Kidney epithelial cell (primary cell): ENCODE data around the gene PI4KA. TPM values are rescaled to one million over a fixed set of nuclear protein-coding genes. Genes with fewer than 3 reads are reported as not detected.
"Not testable (repeated sequence)": the region's sequence is repeated elsewhere in the genome, so short reads cannot be mapped to it uniquely, and the experiment has no call there.

Experiments
- DNase-seq: peaks from one replicate; pipeline ENCODE4 v3.0.0-alpha.2; 2010; ENCODE audit warnings: low read depth
- H3K27me3 ChIP-seq: 2 replicates; pipeline ENCODE4 v1.6.0; 2011; ENCODE audit warnings: low read length; ENCODE audit not compliant: control insufficient read depth, insufficient read depth
- H3K36me3 ChIP-seq: 2 replicates; pipeline ENCODE4 v1.5.1; 2011; ENCODE audit warnings: low read length; ENCODE audit not compliant: control insufficient read depth, insufficient read depth
- H3K4me3 ChIP-seq: 2 replicates; pipeline ENCODE4 v1.5.1; 2011; ENCODE audit warnings: low read depth, mild to moderate bottlenecking, control low read depth, low read length
- CTCF ChIP-seq: IDR thresholded peaks from 2 replicates; pipeline ENCODE4 v1.5.1; 2011; ENCODE audit warnings: mild to moderate bottlenecking, moderate library complexity, low read length, control low read depth, inconsistent platforms; ENCODE audit not compliant: insufficient read depth, poor library complexity, severe bottlenecking
- total RNA-seq: library from RNA; depleted of rRNA; stranded (reverse); fragments of >200 nt; gene quantifications from 2 replicates; pipeline ENCODE4 v1.2.3, GENCODE V29; 2015

The PI4KA gene
- total RNA-seq, 1 donor from 2014 or later: 50.6 TPM

GRCh38 chr22:20702175-20702545 lies 156.5 kb downstream of the PI4KA start:
- not testable (repeated sequence) for H3K36me3 ChIP-seq, DNase-seq, H3K27me3 ChIP-seq
- H3K4me3 ChIP-seq: peak overlapping the region; percentile 51

- H3K36me3 ChIP-seq, H3K27me3 ChIP-seq, DNase-seq: not testable (repeated sequence)
- peak overlapping the region; percentile 31 for H3K4me3 ChIP-seq
These were observed 156.9 kb downstream of the PI4KA start for GRCh38 chr22:20701680-20702136.

- not testable (repeated sequence) for H3K27me3 ChIP-seq, H3K4me3 ChIP-seq, DNase-seq, H3K36me3 ChIP-seq
These were observed 158.3 kb downstream of the PI4KA start for GRCh38 chr22:20700347-20700746.

GRCh38 chr22:20699856-20700255 lies 158.8 kb downstream of the PI4KA start:
- not testable (repeated sequence) for H3K27me3 ChIP-seq, DNase-seq, H3K4me3 ChIP-seq, H3K36me3 ChIP-seq

- H3K27me3 ChIP-seq: not testable (repeated sequence)
- peak; percentile 42 for TF ChIP-seq CTCF
These were observed 161.0 kb downstream of the PI4KA start for GRCh38 chr22:20697481-20698113.

GRCh38 chr22:20696056-20696455 lies 162.6 kb downstream of the PI4KA start:
- not testable (repeated sequence) for DNase-seq, H3K4me3 ChIP-seq, H3K36me3 ChIP-seq, H3K27me3 ChIP-seq

More at GRCh38 chr22:20697481-20698113, 161.0 kb downstream of the PI4KA start:
- peak; percentile 38 for DNase-seq
- H3K4me3 ChIP-seq, H3K36me3 ChIP-seq: not testable (repeated sequence)

- not testable (repeated sequence) for H3K36me3 ChIP-seq, H3K27me3 ChIP-seq, DNase-seq, H3K4me3 ChIP-seq
These were observed 163.4 kb downstream of the PI4KA start for GRCh38 chr22:20695205-20695604.

- not testable (repeated sequence) for H3K36me3 ChIP-seq, H3K4me3 ChIP-seq, DNase-seq, H3K27me3 ChIP-seq
These were observed 164.4 kb downstream of the PI4KA start for GRCh38 chr22:20694256-20694655.

- not testable (repeated sequence) for H3K4me3 ChIP-seq, DNase-seq, H3K36me3 ChIP-seq, H3K27me3 ChIP-seq
These were observed 165.7 kb downstream of the PI4KA start for GRCh38 chr22:20692926-20693325.

GRCh38 chr22:20690586-20691317 lies 167.9 kb downstream of the PI4KA start:
- H3K36me3 ChIP-seq, H3K27me3 ChIP-seq, DNase-seq, H3K4me3 ChIP-seq: not testable (repeated sequence)

GRCh38 chr22:20687356-20688172 lies 171.0 kb downstream of the PI4KA start:
- DNase-seq, H3K27me3 ChIP-seq, H3K4me3 ChIP-seq, H3K36me3 ChIP-seq: not testable (repeated sequence)

GRCh38 chr22:20685764-20686163 lies 172.8 kb downstream of the PI4KA start:
- DNase-seq, H3K36me3 ChIP-seq, H3K27me3 ChIP-seq, H3K4me3 ChIP-seq: not testable (repeated sequence)

GRCh38 chr22:20678792-20679435 lies 179.7 kb downstream of the PI4KA start:
- H3K27me3 ChIP-seq, DNase-seq, H3K4me3 ChIP-seq, H3K36me3 ChIP-seq: not testable (repeated sequence)
